ENCODE results near the gene SBDS.

- TF ChIP-seq CTCF (conservative IDR thresholded peaks at IDR 0.05) (no peak), ZFX (IDR thresholded peaks at IDR 0.05) (no peak)
These were observed 57.4 kb downstream of the SBDS start for GRCh38 chr7:66937940-66938339.

Measured in C4-2B (cell line).